NCI-H69 (cell line): ENCODE data around the gene NOXA1.
"Not testable (repeated sequence)": the region's sequence is repeated elsewhere in the genome, so short reads cannot be mapped to it uniquely, and the experiment has no call there.

ENCODE experiments used
- DNase-seq: peaks from one replicate; lab custom pipeline; 2025; lab: John Stamatoyannopoulos, UW

NOXA1 gene

DNA sequence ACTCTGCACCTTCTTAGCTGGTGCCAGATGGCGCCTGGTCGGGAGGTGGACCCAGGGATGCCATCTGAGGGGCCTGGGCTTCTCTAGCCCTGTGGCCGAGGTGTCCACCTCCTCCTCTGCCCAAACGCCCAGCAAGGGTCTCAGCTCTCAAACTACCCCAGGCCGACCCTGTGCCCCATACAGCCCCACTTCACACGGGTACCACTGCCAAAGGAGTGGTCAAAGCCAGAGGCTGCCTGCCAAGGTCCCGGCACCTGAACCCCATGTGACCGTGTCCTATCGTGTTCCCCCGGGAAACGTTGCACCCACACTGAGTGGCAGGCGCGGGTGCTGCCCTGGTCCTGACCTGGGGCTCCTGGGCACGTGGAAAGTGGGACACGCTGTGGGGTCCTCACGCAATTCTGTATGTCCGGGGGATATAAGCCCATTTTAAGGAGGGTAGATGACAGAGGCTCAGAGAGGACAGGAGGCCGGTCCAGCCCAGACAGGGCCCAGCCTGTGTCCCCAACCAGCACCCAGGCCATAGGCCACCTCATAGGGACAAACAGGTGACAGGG is 16.0 kb downstream of the NOXA1 start:
- DNase-seq = peak; percentile 44

DNA sequence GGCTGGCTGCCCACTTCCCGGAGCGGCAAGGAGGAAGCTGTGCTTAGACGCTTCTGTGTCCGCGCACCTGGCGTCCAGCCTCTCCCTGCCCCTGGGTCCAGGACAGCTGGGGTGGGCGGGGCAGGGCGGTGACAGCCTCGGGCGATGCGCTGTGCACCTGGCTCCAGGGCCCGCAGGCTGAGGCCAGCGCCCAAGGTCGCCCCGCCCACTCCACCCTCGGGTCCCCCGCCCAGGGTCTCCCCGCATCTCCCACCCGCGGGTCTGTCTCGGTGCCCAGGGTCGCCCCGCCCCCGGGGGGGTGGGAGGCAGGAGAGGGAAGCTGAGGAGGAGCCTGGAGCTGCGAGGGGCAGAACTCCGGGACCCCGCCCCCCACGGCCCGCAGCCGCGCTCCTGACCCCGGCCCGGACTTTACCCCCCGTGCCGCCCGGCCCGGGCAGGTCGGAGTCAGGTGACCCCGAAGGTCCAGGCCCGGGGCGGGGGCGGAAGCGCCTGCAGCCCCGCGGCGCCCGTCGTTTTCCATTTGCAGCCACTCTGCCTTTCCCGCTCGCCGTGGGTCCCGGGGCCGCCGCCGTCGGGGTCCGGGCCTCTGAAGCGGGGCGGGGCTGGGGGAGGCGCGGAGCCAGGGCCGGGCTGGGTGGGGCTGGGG is 18.2 kb downstream of the NOXA1 start, which contains the start of gene ENTPD8:
TSS of gene ENTPD8 (minus strand) at position 69 of the 646 bp plus-strand sequence. CDS start 3,072 bp downstream, outside the sequence.
- DNase-seq = peak; percentile 96

DNA sequence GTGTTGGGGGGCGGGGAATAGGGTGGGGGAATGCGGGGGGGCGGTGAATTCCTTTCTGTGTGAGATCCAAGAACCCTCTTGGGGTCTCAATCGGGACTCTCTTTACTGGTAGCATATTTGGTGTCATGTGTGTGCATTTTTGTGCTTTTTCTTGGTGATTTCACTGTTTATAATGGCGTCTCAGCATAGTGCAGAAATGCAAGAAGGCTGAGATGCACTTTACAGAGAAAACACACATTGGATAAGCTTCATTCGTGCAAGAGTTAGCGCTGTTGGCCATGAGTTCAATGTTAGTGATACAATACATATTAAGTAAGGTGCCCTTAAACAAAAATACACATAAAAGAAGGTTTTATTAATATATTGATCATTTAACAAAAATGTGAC is 18.7 kb downstream of the NOXA1 start:
- no peak for DNase-seq

GRCh38 chr9:137444106-137444790 is 21.1 kb downstream of the NOXA1 start:
- DNase-seq = no peak

DNA sequence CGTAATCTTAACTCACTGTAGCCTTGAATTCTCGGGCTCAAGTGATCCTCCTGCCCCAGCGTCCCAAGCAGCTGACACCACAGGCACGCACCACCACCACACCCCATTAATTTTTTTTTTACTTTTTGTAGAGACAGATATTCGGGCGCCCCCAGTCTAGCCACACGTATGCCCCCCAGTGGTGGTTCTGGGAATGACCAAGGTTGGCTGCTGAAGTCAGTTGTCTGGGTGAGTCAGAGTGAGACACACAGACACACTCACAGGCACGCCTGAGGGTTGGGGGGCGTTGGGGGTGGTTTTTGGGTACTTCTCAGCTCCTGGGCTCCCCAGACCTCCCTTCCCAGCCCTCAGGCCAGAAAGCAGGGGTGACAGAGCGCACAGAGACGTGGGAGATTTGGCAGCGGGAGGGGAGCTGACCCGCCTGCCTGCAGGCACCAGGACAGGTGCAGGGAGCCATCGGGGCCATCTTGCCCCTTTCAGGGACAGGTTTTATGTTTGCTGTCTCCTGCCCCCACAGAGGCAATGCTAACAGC is 22.1 kb downstream of the NOXA1 start:
- peak; percentile 83 for DNase-seq

- DNase-seq = peak; percentile 73
Observed at GRCh38 chr9:137445930-137446431, 22.8 kb downstream of the NOXA1 start.

- no peak for DNase-seq
Observed at GRCh38 chr9:137446851-137447471, 23.8 kb downstream of the NOXA1 start.

DNA sequence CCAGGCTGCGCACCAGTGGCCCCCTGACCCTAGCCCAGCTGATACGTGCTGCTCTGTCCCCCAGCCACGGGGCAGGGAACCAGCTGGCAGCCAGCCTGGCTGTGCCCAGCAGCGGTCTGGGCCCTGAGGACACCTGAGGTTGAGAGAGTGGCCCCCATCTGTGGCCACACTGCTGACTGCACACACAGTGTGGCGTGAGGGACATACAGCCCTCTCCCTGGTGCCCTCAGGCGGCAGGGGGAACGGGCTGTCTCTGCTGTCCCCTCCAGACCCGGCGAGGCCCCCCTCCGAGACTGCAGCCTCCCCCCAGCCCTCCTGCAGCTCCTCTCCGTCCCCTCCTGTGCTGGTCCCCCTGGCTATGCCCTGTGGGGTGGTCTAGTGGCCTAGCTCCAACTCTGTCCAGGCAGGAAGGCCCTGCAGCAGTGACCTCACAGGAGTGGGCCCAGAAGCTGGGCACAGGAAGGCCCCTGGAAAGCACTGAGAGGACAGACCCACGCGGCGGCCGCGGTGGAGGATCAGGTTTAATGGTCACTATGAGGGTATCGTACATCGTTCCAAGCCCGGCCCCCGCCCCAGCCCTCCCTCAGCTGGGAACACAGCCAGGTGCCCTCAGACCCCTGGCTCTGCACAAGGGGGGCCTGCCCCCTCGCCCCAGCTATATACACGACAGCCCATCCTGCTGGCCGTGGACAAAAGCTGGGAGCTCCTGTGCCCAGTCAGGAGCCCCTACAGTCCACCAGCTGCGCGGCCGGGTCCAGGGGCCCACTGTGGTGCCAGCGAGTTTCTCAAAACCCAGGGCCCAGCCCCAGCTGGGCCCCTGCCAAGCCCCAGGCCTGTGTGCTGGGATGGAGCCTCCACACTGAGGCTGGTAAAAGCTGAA is 24.8 kb downstream of the NOXA1 start:
- DNase-seq = no peak

DNA sequence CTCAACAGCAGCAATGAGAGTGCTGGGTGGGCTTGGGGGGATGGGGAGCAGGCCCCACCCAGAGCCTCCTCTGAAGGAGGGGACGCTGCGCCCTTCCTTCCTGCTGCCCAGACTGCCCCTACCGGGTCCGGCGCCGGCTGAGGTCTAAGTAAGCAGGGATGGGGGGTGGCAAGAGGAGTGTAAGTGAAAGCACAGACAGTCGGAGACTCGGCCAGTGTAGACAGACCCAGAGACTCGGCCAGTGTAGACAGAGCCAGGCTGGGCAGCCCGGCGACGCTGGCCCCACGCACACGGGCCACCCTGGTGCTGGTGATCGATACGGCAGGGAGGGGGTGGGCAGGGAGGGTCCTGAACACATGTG is 25.4 kb downstream of the NOXA1 start:
- DNase-seq = no peak

GRCh38 chr9:137449081-137449844 is 26.1 kb downstream of the NOXA1 start:
- DNase-seq = no peak

DNA sequence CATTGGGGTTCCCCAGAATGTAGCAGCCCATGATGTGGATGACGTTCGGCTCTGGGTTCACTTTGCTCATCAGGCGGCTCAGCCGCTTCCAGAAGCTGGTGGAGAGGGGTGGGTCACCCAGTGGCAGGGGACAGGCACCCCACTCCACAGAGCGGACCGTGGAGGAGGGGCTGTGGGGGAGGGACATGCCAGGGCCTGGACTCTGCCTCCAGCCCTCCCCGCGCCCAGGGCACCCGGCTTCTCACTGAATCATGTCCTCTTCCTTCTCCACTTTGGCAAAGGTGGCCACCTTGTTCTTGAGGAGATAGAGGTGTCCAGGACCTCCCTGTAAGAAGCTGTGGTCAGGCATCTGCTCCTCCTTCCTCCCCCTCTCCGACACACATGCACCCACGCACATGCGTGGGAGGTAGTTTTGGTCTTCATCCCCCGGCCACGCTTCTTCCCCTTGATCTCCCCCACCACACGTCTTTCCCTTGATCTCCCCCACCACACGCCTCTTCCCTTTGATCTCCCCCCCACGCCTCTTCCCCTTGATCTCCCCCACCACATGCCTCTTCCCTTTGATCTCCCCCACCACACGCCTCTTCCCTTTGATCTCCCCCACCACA is 26.8 kb downstream of the NOXA1 start:
- DNase-seq = no peak

GRCh38 chr9:137450539-137451222 is 27.5 kb downstream of the NOXA1 start:
- DNase-seq = not testable (repeated sequence)

DNA sequence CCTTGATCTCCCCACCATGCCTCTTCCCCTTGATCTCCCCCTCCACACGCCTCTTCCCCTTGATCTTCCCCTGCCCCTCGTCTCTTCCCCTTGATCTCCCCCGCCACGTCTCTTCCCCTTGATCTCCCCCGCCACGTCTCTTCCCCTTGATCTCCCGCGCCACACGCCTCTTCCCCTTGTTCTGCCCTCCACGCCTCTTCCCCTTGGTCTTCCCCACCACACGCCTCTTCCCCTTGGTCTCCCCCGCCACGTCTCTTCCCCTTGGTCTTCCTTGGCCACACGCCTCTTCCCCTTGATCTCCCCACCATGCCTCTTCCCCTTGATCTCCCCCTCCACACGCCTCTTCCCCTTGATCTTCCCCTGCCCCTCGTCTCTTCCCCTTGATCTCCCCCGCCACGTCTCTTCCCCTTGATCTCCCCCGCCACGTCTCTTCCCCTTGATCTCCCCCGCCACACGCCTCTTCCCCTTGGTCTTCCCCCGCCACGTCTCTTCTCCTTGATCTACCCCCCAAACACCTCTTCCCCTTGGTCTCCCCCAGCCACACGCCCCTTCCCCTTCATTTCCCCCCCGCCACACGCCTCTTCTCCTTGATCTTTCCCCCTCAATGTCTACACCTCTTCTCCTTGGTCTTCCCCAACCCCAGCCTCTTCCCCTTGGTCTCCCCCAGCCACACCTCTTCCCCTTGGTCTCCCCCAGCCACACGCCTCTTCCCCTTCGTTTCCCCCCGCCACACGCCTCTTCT is 28.2 kb downstream of the NOXA1 start:
- not testable (repeated sequence) for DNase-seq

- no peak for DNase-seq
Observed at GRCh38 chr9:137452006-137452760, 29.0 kb downstream of the NOXA1 start.

- no peak for DNase-seq
Observed at GRCh38 chr9:137452761-137453642, 29.8 kb downstream of the NOXA1 start.

GRCh38 chr9:137453643-137454081 is 30.5 kb downstream of the NOXA1 start:
- peak; percentile 28 for DNase-seq

- DNase-seq = no peak
Observed at GRCh38 chr9:137454145-137454596, 31.0 kb downstream of the NOXA1 start.
